ENCODE measurements around the gene SLC15A5.

The SLC15A5 gene

DNA sequence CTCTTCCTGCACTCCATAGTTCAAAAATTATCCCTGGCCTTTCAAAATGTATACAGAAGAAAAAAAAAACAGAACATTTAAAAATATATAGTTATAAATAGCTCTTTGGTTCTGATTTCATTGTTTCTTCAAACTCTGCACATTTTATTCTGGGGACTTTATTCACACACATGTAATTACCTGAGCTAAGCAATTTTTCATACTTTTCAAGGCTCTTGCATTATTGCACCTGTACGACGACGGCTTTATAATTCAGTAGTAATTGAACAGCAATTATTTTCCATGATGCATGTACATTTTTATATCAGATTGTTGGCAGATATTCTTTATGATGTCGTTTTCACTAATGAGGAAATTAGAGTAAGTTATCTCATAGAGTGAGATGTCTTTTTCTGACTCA lies 13.5 kb upstream of the SLC15A5 start:
- no peaks in the 10 kb centered on the region for H3K27me3 ChIP-seq (ENCODE audit: insufficient read depth, low read length)
- no peak overlapping the region for H3K4me3 ChIP-seq (ENCODE audit: low read length)
- H3K9me3 ChIP-seq (ENCODE audit: low read length), result no peaks in the 10 kb centered on the region
- no peak overlapping the region for H2AFZ ChIP-seq (ENCODE audit: low read depth, low read length)
- no peaks in the 10 kb centered on the region for H3K36me3 ChIP-seq (ENCODE audit: insufficient read depth, low read length)
- H3K4me1 ChIP-seq (ENCODE audit: insufficient read depth, low read length), result no peaks in the 10 kb centered on the region

DNA sequence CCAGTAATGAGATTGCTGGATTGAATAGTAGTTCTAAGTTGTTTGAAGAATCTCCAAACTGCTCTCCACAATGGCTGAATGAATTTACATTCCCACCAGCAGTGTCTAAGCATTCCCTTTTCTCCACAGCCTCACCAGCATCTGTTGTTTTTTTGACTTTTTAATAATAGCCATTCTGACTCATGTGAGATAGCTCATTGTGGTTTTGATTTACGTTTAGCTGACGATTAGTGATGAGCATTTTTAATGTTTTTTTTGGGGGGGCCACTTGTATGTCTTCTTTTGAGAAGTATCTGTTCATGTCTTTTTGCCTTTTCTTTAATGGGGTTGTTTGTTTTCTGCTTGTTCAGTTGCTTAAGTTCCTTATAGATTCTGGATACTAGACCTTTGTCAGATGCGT lies 8.1 kb upstream of the SLC15A5 start:
- Histone ChIP-seq H2AFZ (ENCODE audit: low read depth, low read length) (no peak overlapping the region), H3K36me3 (ENCODE audit: insufficient read depth, low read length) (no peaks in the 10 kb centered on the region), H3K27me3 (ENCODE audit: insufficient read depth, low read length) (no peaks in the 10 kb centered on the region), H3K4me3 (ENCODE audit: low read length) (no peak overlapping the region), H3K9me3 (ENCODE audit: low read length) (no peaks in the 10 kb centered on the region), H3K4me1 (ENCODE audit: insufficient read depth, low read length) (no peaks in the 10 kb centered on the region)

DNA sequence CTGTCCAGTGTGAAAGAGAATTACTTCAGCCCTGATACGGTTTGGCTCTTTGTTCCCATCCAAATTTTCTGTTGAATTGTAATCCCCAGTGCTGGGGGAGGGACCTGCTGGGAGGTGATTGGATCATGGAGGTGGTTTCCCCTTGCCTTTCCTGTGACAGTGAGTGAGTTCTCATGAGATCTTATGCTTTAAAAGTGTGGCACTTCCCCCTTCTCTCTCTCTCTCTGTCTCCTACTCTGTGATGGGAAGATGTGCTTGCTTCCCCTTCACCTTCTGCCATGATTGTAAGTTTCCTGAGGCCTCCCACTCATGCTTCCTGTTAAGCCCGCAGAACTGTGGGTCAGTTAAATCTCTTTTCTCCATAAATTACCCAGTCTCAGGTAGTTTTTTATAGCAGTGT lies 5.5 kb upstream of the SLC15A5 start:
- no peaks in the 10 kb centered on the region for H3K36me3 ChIP-seq (ENCODE audit: insufficient read depth, low read length)
- H3K27me3 ChIP-seq (ENCODE audit: insufficient read depth, low read length), result no peaks in the 10 kb centered on the region
- H2AFZ ChIP-seq (ENCODE audit: low read depth, low read length), result no peak overlapping the region
- no peaks in the 10 kb centered on the region for H3K9me3 ChIP-seq (ENCODE audit: low read length)
- H3K4me3 ChIP-seq (ENCODE audit: low read length), result no peak overlapping the region
- H3K4me1 ChIP-seq (ENCODE audit: insufficient read depth, low read length), result no peaks in the 10 kb centered on the region

DNA sequence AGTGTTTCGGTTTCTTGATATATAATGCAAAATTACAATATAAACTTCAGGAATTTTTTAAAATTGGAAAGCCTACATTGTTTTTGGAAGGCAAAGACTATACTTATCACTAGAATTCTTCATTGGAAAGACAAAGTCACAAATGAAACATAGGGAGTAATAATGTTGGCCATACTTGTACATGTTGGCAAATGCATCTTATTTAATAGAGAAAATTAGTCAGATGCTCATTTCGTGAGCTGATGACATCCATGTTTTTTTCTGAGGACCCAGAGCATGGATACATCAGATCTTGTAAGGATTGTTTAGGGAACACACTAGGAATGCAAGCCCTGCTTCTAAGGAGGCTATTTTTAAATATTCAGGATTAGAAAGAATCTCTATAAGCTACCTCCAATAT lies 4.6 kb upstream of the SLC15A5 start:
- no peaks in the 10 kb centered on the region for H3K27me3 ChIP-seq (ENCODE audit: insufficient read depth, low read length)
- H3K4me3 ChIP-seq (ENCODE audit: low read length), result no peak overlapping the region
- no peak overlapping the region for H2AFZ ChIP-seq (ENCODE audit: low read depth, low read length)
- no peaks in the 10 kb centered on the region for H3K9me3 ChIP-seq (ENCODE audit: low read length)
- no peaks in the 10 kb centered on the region for H3K36me3 ChIP-seq (ENCODE audit: insufficient read depth, low read length)
- H3K4me1 ChIP-seq (ENCODE audit: insufficient read depth, low read length), result no peaks in the 10 kb centered on the region

DNA sequence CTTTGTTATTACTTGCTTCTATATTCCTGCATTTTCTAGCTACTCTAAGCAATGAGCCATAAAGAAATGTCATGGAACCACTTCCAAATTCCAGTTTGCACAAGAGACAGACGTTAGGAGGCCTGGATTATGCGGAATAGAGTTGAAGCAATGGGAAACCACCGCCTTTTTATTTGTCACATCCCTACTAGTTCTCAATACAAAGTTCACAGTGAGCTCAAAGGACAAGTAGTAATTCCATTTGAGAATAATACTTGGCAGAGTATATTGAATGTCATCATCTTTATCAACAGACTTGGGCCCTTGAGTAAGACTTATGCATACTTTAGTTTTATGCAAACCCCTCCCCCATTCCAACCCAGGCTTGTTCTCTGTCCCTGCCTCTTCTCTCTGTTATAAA lies 3.7 kb upstream of the SLC15A5 start:
- Histone ChIP-seq H3K4me3 (ENCODE audit: low read length) (no peak overlapping the region), H2AFZ (ENCODE audit: low read depth, low read length) (no peak overlapping the region), H3K4me1 (ENCODE audit: insufficient read depth, low read length) (no peaks in the 10 kb centered on the region), H3K36me3 (ENCODE audit: insufficient read depth, low read length) (no peaks in the 10 kb centered on the region), H3K9me3 (ENCODE audit: low read length) (no peaks in the 10 kb centered on the region), H3K27me3 (ENCODE audit: insufficient read depth, low read length) (no peaks in the 10 kb centered on the region)

DNA sequence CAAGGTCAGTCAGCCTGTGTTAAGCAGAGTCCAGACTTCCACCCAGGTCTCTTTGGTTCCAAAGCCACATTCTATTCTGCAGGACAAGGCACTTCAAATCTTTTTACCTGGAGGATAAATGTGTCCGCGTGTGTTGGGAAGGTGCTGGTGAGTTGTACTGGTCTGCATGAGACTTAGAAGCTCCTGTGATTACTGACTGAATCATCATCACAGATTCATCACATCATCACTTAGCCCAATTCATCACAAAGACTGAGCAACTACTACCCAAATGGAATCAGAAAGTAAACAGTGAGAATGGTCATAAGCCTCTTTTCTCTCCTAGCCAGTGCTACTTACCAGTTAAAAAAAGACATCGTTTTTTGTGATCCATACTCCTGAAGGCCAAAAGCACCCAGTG lies 5.3 kb downstream of the SLC15A5 start:
- Histone ChIP-seq H3K4me3 (ENCODE audit: low read length) (no peak overlapping the region), H2AFZ (ENCODE audit: low read depth, low read length) (no peak overlapping the region), H3K27me3 (ENCODE audit: insufficient read depth, low read length) (no peaks in the 10 kb centered on the region)

DNA sequence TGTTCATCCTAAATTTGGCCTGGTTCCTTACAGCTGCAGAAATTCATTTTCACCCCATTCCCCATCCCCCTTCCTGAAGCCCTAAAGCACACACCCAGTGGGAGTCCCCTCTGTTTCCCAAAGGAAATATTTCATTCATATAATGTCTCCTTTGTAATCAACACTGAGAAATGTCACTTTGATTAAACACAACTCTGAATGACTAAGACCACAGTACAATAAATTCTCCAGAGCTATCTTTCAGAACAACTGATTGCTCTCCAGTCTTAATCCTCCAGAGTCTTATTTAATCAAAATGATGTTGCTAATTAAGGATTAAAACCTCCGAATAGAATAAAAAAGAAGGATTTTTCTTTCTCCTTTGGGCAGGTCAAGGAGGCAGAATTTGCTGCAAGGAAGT lies 6.4 kb downstream of the SLC15A5 start:
- H3K4me1 ChIP-seq (ENCODE audit: insufficient read depth, low read length), result peaks cover 11% of the 10 kb centered on the region
- no peak overlapping the region for H2AFZ ChIP-seq (ENCODE audit: low read depth, low read length)
- no peak overlapping the region for H3K4me3 ChIP-seq (ENCODE audit: low read length)
- H3K9me3 ChIP-seq (ENCODE audit: low read length), result no peaks in the 10 kb centered on the region
- no peaks in the 10 kb centered on the region for H3K36me3 ChIP-seq (ENCODE audit: insufficient read depth, low read length)
- H3K27me3 ChIP-seq (ENCODE audit: insufficient read depth, low read length), result no peaks in the 10 kb centered on the region

More for the DNA sequence above, 5.3 kb downstream of the SLC15A5 start:
- H3K4me1 ChIP-seq (ENCODE audit: insufficient read depth, low read length), result peaks cover 11% of the 10 kb centered on the region
- no peaks in the 10 kb centered on the region for H3K9me3 ChIP-seq (ENCODE audit: low read length)
- no peaks in the 10 kb centered on the region for H3K36me3 ChIP-seq (ENCODE audit: insufficient read depth, low read length)

DNA sequence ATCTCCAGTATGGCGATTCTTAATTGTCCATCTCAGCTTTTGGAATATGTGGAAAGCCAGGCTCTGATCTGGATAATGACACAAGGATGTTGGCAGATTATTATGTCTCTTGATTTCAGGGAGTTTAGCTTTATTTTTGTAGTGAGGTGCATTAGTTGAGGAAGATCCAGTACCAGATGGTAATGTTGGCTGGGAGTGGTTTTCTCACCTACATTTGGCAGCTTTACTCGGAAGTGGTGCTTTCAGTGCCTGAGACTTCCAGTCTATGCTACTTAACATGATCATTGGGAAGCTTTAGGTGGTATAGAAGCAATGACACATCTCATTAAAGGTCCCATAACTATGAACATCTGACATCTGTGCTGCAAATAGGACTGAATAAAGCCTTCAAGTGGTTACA lies 7.5 kb downstream of the SLC15A5 start:
- H3K4me3 ChIP-seq (ENCODE audit: low read length), result no peak overlapping the region
- no peaks in the 10 kb centered on the region for H3K9me3 ChIP-seq (ENCODE audit: low read length)
- H3K36me3 ChIP-seq (ENCODE audit: insufficient read depth, low read length), result no peaks in the 10 kb centered on the region
- H3K4me1 ChIP-seq (ENCODE audit: insufficient read depth, low read length), result peaks cover 11% of the 10 kb centered on the region
- H3K27me3 ChIP-seq (ENCODE audit: insufficient read depth, low read length), result no peaks in the 10 kb centered on the region
- H2AFZ ChIP-seq (ENCODE audit: low read depth, low read length), result no peak overlapping the region

DNA sequence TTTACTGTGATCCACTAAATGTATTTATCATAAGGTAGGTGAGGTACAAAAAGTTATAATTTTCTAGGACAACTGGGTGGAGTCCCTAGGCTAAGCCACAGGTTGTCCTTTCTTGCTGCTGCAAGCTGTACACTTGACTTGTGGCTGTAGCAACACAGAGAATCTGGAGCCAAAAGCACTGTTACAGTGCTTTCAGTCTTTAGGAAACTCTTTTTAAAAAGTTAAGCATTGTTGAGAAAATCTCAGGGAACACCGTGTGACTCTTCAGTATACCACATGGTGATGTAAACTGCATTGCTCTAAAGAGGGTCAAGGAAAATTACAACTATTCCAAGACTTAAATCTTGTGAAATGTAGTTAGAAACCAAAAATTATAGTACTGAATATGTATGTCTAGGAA lies 11.4 kb downstream of the SLC15A5 start:
- Histone ChIP-seq H3K36me3 (ENCODE audit: insufficient read depth, low read length) (no peaks in the 10 kb centered on the region), H2AFZ (ENCODE audit: low read depth, low read length) (no peak overlapping the region), H3K4me1 (ENCODE audit: insufficient read depth, low read length) (peaks cover 7% of the 10 kb centered on the region), H3K27me3 (ENCODE audit: insufficient read depth, low read length) (no peaks in the 10 kb centered on the region), H3K4me3 (ENCODE audit: low read length) (no peak overlapping the region), H3K9me3 (ENCODE audit: low read length) (peaks cover 3% of the 10 kb centered on the region)

DNA sequence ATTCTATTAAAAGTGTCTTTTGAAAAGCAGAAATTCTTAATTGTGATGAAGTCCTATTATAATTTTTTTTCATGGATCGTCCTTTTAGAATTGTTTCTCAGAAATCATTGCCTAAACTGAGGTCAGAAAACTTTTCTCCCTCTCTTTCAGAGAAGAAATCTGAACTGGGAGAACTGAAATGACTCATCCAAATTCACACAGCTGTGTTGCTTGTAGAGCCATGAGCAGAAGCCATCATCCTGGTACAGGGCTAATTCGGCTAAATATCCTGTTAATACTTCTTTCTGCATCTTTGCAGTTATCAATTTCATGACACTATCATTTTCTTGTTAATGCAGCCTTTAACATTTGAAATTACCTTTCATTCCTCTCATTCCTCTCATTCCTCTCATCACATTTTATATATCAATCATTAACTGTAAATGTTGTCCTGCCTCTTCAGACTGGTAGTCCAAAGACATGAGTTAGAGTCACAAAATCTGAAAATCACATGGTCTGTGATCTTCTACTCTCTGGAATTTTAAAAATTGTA lies 15.5 kb downstream of the SLC15A5 start:
- H3K27me3 ChIP-seq (ENCODE audit: insufficient read depth, low read length), result no peaks in the 10 kb centered on the region
- no peak overlapping the region for H2AFZ ChIP-seq (ENCODE audit: low read depth, low read length)
- H3K4me3 ChIP-seq (ENCODE audit: low read length), result no peak overlapping the region
- no peaks in the 10 kb centered on the region for H3K36me3 ChIP-seq (ENCODE audit: insufficient read depth, low read length)
- H3K4me1 ChIP-seq (ENCODE audit: insufficient read depth, low read length), result no peaks in the 10 kb centered on the region
- peaks cover 3% of the 10 kb centered on the region for H3K9me3 ChIP-seq (ENCODE audit: low read length)

DNA sequence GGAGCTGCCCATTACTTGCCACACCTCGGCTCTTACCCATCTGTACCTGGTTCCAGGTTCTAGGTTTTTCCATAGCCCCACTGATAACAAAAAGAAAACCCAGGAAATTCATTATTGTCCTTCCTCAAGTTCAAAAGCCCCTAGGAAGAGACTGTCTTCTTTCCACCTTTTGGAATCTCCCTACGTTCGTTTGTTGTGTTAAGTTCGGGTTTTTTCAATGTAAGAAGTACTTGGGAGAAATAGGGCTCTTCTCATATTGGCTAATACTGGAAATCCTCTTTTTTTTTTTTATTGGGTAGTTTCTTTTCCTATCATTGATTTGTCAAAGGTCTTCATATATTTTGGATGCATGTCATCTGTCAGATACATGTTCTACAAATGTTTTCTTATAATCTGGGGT lies 17.3 kb downstream of the SLC15A5 start:
- H3K4me3 ChIP-seq (ENCODE audit: low read length), result no peak overlapping the region
- no peaks in the 10 kb centered on the region for H3K36me3 ChIP-seq (ENCODE audit: insufficient read depth, low read length)
- H3K9me3 ChIP-seq (ENCODE audit: low read length), result peaks cover 3% of the 10 kb centered on the region
- no peaks in the 10 kb centered on the region for H3K4me1 ChIP-seq (ENCODE audit: insufficient read depth, low read length)
- no peak overlapping the region for H2AFZ ChIP-seq (ENCODE audit: low read depth, low read length)
- no peaks in the 10 kb centered on the region for H3K27me3 ChIP-seq (ENCODE audit: insufficient read depth, low read length)

DNA sequence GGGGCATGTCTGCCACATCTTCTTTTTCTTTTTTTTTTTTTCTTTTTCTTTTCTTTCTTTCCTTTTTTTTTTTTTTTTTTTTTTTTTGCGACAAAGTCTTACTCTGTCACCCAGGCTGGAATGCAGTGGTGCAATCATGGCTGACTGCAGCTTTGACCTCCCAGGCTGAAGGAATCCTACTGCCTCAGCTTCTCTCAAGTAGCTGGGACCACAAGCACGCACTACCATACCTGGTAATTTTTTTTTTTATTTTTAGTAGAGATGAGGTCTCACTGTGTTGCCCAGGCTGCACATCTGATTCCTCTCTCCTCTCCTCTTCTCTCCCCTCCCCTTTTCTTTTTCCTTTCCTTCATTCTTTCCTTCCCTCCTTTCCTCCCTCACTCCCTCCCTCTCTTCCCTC lies 18.5 kb downstream of the SLC15A5 start:
- Histone ChIP-seq H3K4me3 (ENCODE audit: low read length) (no peak overlapping the region), H3K27me3 (ENCODE audit: insufficient read depth, low read length) (no peaks in the 10 kb centered on the region), H3K4me1 (ENCODE audit: insufficient read depth, low read length) (no peaks in the 10 kb centered on the region), H2AFZ (ENCODE audit: low read depth, low read length) (no peak overlapping the region), H3K9me3 (ENCODE audit: low read length) (peaks cover 3% of the 10 kb centered on the region), H3K36me3 (ENCODE audit: insufficient read depth, low read length) (no peaks in the 10 kb centered on the region)

DNA sequence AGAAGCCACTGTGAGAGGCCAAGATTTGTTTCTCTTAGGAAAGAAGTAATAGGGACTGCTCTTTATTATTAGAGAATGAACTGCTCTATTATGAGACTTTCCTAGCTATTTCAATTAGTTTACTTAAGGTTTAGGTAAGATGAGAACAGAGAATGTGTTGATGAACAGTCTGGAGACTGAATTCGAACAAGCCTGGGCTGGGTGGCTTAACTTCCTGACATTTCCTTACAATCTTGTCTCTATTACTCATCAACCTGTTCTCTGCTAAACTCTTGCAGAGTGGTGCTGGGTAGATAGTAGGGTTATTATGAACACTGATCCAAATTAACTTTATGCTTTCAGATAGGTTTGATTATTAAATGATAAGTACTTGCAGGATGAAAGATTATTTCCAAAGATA lies 31.2 kb downstream of the SLC15A5 start:
- Histone ChIP-seq H3K4me3 (ENCODE audit: low read length) (no peak overlapping the region), H3K9me3 (ENCODE audit: low read length) (no peaks in the 10 kb centered on the region), H3K4me1 (ENCODE audit: insufficient read depth, low read length) (no peaks in the 10 kb centered on the region), H3K36me3 (ENCODE audit: insufficient read depth, low read length) (no peaks in the 10 kb centered on the region), H2AFZ (ENCODE audit: low read depth, low read length) (no peak overlapping the region), H3K27me3 (ENCODE audit: insufficient read depth, low read length) (no peaks in the 10 kb centered on the region)

DNA sequence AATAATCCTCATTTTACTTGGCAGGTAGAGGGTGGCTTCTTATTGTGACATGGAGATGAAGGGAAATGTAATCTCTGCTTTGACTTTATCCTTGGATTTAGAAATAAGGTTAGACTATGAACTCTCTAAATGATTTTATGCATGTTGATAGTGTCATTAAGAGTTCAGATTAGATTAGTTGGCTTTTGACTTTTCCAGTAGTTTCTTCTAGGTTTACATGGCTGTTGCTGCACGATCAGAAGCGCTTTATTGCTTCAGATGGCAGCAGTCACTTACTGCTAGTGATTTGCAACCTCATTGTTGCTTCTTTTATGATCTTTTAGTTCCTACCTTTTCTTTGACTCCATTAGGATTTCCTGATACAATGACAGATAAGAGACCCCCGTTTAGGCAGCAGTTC lies 32.3 kb downstream of the SLC15A5 start:
- Histone ChIP-seq H3K27me3 (ENCODE audit: insufficient read depth, low read length) (no peaks in the 10 kb centered on the region), H3K4me3 (ENCODE audit: low read length) (no peak overlapping the region), H3K9me3 (ENCODE audit: low read length) (no peaks in the 10 kb centered on the region), H2AFZ (ENCODE audit: low read depth, low read length) (no peak overlapping the region), H3K36me3 (ENCODE audit: insufficient read depth, low read length) (no peaks in the 10 kb centered on the region), H3K4me1 (ENCODE audit: insufficient read depth, low read length) (no peaks in the 10 kb centered on the region)

Measured in neuron (in vitro differentiated cells).